ENCODE data around the gene SGPL1. TPM values are rescaled to one million over a fixed set of nuclear protein-coding genes. Genes with fewer than 3 reads are reported as not detected.

Gene SGPL1
- total RNA-seq, 1 donor from 2014 or later, result 111 TPM

DNA sequence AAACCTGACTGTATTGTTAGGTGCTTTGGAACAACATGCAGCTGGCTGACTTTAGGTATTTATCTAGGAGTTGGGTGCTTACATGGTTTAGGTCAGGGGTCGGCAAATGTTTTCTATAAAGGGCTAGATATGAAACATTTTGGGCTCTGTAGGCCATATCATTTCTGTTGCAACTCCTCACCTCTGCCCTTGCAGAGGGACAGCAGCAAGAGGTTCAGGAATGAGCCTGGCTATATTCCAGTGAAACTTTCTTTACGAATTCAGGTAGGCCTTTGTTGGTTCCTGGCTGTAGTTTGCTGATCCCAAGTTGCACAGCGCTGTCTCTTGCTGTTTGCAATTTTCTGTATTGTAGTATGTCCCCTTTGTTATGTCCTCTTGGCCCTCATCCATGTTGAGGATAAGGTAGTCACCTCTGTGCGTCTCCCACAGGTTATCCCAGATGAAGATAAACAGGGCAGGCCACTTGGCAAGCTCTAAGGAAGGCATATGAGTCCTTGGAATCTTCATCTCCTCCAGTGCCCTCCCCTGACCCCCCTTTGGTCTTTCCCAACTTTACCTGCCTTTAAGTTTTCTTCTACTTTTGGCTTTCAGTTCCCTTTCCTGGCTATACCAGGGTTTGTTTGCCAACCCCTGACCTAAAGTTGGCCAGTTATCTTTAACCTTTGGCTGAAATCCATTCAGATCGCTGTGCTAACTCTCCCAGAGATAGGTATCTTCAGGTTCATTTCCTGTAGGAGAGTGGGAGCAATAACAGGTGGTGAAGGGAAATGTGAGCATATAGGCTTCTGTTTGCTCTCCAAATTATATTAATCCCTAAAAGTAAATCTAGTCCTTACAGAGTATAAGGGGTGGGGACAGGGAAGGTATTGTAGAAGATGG, 36.1 kb downstream of the SGPL1 start:
- DNase-seq, result no peak
- Mint-ChIP-seq H3K27me3 (ENCODE audit: unreplicated experiment) (no peaks in the 10 kb centered on the region), H3K9me3 (ENCODE audit: unreplicated experiment) (no peaks in the 10 kb centered on the region), H3K4me3 (ENCODE audit: unreplicated experiment) (no peak overlapping the region), H3K4me1 (ENCODE audit: low read depth, unreplicated experiment) (peaks cover 4% of the 10 kb centered on the region), H3K27ac (ENCODE audit: unreplicated experiment) (no peak overlapping the region), H3K36me3 (ENCODE audit: unreplicated experiment) (no peaks in the 10 kb centered on the region)
- TF ChIP-seq, protein P1, sequence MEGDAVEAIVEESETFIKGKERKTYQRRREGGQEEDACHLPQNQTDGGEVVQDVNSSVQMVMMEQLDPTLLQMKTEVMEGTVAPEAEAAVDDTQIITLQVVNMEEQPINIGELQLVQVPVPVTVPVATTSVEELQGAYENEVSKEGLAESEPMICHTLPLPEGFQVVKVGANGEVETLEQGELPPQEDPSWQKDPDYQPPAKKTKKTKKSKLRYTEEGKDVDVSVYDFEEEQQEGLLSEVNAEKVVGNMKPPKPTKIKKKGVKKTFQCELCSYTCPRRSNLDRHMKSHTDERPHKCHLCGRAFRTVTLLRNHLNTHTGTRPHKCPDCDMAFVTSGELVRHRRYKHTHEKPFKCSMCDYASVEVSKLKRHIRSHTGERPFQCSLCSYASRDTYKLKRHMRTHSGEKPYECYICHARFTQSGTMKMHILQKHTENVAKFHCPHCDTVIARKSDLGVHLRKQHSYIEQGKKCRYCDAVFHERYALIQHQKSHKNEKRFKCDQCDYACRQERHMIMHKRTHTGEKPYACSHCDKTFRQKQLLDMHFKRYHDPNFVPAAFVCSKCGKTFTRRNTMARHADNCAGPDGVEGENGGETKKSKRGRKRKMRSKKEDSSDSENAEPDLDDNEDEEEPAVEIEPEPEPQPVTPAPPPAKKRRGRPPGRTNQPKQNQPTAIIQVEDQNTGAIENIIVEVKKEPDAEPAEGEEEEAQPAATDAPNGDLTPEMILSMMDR (IDR thresholded peaks at IDR 0.05; ENCODE audit: partially characterized antibody, unreplicated experiment), result no peak

DNA sequence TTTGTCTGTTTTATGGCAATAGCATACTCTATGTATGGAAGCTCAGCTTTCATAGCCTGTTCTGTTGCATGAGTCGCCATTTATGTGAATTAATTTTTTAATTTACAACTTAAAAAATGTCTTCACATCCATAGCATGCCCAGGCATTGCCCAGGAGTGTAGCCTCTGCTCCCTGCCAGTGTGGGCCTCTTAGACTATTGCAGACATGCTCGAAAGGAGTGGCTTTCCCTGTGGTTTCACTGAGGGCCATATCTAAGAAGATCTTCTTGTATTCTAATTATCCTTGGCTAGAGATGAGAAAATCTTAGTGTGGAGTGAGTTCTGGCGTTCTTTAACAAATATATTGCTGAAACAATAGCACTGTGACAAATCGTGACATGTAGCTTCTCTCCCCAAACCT, 37.3 kb downstream of the SGPL1 start:
- H3K4me1 Mint-ChIP-seq (ENCODE audit: low read depth, unreplicated experiment), result no peaks in the 10 kb centered on the region
- DNase-seq, result no peak
- no peak overlapping the region for H3K4me3 Mint-ChIP-seq (ENCODE audit: unreplicated experiment)
- no peaks in the 10 kb centered on the region for H3K9me3 Mint-ChIP-seq (ENCODE audit: unreplicated experiment)
- no peaks in the 10 kb centered on the region for H3K36me3 Mint-ChIP-seq (ENCODE audit: unreplicated experiment)
- no peak overlapping the region for H3K27ac Mint-ChIP-seq (ENCODE audit: unreplicated experiment)
- H3K27me3 Mint-ChIP-seq (ENCODE audit: unreplicated experiment), result no peaks in the 10 kb centered on the region
- TF ChIP-seq, protein P1 (IDR thresholded peaks at IDR 0.05; ENCODE audit: partially characterized antibody, unreplicated experiment), result no peak

GRCh38 chr10:70853457-70853856, 37.7 kb downstream of the SGPL1 start:
- Mint-ChIP-seq H3K36me3 (ENCODE audit: unreplicated experiment) (no peaks in the 10 kb centered on the region), H3K27ac (ENCODE audit: unreplicated experiment) (no peak overlapping the region)

DNA sequence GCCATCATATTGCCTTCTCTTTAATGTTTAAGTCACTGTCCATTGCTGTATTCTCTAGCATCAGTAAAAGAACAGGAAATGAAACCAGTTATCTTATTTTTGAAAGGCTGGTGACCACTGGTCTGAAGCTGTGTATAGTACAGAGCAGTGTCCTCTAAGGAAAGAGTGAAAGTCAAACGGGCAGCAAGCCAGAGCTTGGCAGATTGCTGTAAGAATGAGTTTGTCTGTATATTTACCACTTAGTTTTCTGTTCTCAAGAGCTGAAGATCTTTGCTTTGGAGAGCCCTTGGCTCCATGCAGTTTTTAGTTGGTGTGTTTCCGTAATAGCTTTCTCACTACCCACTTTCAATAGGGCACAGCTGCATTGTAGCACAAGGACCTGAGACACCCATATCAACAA, 40.7 kb downstream of the SGPL1 start:
- Mint-ChIP-seq H3K27me3 (ENCODE audit: unreplicated experiment) (peaks cover 1% of the 10 kb centered on the region), H3K27ac (ENCODE audit: unreplicated experiment) (no peak overlapping the region), H3K36me3 (ENCODE audit: unreplicated experiment) (peaks cover 5% of the 10 kb centered on the region)

More at GRCh38 chr10:70853457-70853856, 37.7 kb downstream of the SGPL1 start:
- no peaks in the 10 kb centered on the region for H3K27me3 Mint-ChIP-seq (ENCODE audit: unreplicated experiment)
- H3K4me3 Mint-ChIP-seq (ENCODE audit: unreplicated experiment), result no peak overlapping the region
- TF ChIP-seq, protein P1 (IDR thresholded peaks at IDR 0.05; ENCODE audit: partially characterized antibody, unreplicated experiment), result no peak
- H3K9me3 Mint-ChIP-seq (ENCODE audit: unreplicated experiment), result no peaks in the 10 kb centered on the region
- no peak for DNase-seq
- H3K4me1 Mint-ChIP-seq (ENCODE audit: low read depth, unreplicated experiment), result no peaks in the 10 kb centered on the region

More for the DNA sequence above, 40.7 kb downstream of the SGPL1 start:
- no peaks in the 10 kb centered on the region for H3K4me1 Mint-ChIP-seq (ENCODE audit: low read depth, unreplicated experiment)
- TF ChIP-seq, protein P1 (IDR thresholded peaks at IDR 0.05; ENCODE audit: partially characterized antibody, unreplicated experiment), result no peak
- H3K9me3 Mint-ChIP-seq (ENCODE audit: unreplicated experiment), result peaks cover 3% of the 10 kb centered on the region
- no peak overlapping the region for H3K4me3 Mint-ChIP-seq (ENCODE audit: unreplicated experiment)
- no peak for DNase-seq

All from glutamatergic neuron (in vitro differentiated cells).